ENCODE data around the gene C1orf159. TPM values are rescaled to one million over a fixed set of nuclear protein-coding genes. Genes with fewer than 3 reads are reported as not detected.
A peak's percentile ranks its signal among the peaks of the same experiment; 100 is the strongest.
"Not testable (repeated sequence)": the region's sequence is repeated elsewhere in the genome, so short reads cannot be mapped to it uniquely, and the experiment has no call there.

The C1orf159 gene
- total RNA-seq, 1 experiment from 2014 or later: 32.4 TPM

DNA sequence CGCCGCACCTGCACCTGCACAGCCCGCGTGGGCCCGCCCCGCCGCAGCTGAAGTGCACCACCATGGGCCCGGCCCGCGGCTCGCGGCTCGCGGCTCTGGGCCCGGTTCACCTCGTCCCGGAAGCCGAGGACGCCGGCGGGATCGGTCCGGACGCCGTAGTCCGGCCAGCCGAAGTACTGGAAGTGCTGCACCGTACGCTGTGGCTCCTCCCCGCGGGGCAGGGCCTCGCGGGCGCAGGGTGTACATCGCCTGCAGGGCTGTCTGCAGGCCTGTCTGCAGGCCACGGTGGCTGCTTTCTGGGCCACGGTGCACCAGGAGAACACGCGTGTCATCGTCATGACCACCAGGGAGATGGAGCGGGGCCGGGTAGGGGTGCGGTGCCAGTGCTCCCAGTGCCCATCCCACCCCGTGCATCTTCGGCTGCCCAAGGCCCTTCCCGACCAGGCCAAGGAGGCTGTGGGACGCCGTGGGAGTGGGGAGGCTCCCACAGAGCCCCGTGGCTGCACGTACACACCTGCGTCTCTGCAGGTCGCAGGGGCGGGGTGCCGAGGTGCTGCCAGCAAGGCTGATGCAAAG, 48.5 kb downstream of the C1orf159 start:
- Mint-ChIP-seq H3K4me1 (ENCODE audit: low read depth, unreplicated experiment) (no peaks in the 10 kb centered on the region), H3K4me3 (ENCODE audit: low read depth, unreplicated experiment) (peak overlapping the region; percentile 85), H3K27ac (ENCODE audit: unreplicated experiment) (no peak overlapping the region), H3K9me3 (ENCODE audit: low read depth, unreplicated experiment) (no peaks in the 10 kb centered on the region), H3K27me3 (ENCODE audit: unreplicated experiment) (no peaks in the 10 kb centered on the region), H3K36me3 (ENCODE audit: insufficient read depth, unreplicated experiment) (peaks cover 82% of the 10 kb centered on the region)
- BruUV-seq (replicated peaks): no TSS peak
- TF ChIP-seq, protein P1, sequence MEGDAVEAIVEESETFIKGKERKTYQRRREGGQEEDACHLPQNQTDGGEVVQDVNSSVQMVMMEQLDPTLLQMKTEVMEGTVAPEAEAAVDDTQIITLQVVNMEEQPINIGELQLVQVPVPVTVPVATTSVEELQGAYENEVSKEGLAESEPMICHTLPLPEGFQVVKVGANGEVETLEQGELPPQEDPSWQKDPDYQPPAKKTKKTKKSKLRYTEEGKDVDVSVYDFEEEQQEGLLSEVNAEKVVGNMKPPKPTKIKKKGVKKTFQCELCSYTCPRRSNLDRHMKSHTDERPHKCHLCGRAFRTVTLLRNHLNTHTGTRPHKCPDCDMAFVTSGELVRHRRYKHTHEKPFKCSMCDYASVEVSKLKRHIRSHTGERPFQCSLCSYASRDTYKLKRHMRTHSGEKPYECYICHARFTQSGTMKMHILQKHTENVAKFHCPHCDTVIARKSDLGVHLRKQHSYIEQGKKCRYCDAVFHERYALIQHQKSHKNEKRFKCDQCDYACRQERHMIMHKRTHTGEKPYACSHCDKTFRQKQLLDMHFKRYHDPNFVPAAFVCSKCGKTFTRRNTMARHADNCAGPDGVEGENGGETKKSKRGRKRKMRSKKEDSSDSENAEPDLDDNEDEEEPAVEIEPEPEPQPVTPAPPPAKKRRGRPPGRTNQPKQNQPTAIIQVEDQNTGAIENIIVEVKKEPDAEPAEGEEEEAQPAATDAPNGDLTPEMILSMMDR (IDR thresholded peaks at IDR 0.05; ENCODE audit: unreplicated experiment): no peak
- DNase-seq: no peak
- CTCF ChIA-PET: no interaction called here
- intact Hi-C loops (cut with micrococcal nuclease; ENCODE audit: unreplicated experiment): no loop called here

DNA sequence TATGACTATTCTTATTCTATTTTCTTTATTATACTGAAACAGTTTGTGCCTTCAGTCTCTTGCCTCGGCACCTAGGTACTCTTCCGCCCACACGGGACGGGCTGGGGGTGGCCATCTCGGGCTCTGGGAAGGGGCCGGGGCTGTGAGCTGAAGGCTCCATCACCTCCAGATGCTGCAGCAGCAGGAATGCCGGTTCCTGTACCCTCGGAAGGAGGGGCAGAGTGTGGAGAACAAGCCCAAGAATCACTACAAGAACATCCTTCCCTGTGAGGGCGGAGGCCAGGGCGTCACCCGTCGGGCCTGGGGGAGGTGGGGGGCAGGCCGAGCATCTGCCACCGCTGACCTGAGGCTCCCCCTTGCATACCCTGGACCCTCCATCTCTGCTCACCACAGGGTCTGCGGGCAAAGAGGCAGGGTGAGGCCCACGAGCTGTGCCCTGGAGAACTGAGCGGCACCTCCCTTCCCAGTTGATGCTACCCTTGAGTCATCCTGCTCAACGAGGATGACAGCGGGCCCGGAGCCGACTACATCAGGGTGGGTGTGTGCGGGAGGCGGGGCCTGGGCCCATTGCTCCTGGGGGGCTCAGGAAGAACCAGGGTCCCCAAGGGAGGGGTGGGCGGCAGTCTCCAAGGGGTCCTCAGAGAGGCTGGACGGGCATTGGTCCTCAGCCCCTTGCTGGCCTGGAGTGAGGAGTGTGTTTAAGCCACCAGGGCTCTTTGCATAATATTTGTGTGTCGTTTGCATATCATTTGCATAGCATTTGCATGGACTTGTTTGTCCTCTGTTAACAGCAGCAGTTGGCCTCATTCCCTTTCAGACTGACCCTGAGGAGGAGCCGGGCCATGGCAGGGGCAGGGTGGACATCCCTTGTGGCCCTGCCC, 49.2 kb downstream of the C1orf159 start:
- CTCF ChIA-PET: no interaction called here
- intact Hi-C loops (cut with micrococcal nuclease; ENCODE audit: unreplicated experiment): no loop called here
- TSS peak; percentile 5 for BruUV-seq (replicated peaks)
- no peak for DNase-seq
- H3K27me3 Mint-ChIP-seq (ENCODE audit: unreplicated experiment): no peaks in the 10 kb centered on the region
- no peak overlapping the region for H3K27ac Mint-ChIP-seq (ENCODE audit: unreplicated experiment)
- peaks cover 80% of the 10 kb centered on the region for H3K36me3 Mint-ChIP-seq (ENCODE audit: insufficient read depth, unreplicated experiment)
- H3K9me3 Mint-ChIP-seq (ENCODE audit: low read depth, unreplicated experiment): no peaks in the 10 kb centered on the region
- no peak overlapping the region for H3K4me3 Mint-ChIP-seq (ENCODE audit: low read depth, unreplicated experiment)
- TF ChIP-seq, protein P1 (IDR thresholded peaks at IDR 0.05; ENCODE audit: unreplicated experiment): no peak
- no peaks in the 10 kb centered on the region for H3K4me1 Mint-ChIP-seq (ENCODE audit: low read depth, unreplicated experiment)

DNA sequence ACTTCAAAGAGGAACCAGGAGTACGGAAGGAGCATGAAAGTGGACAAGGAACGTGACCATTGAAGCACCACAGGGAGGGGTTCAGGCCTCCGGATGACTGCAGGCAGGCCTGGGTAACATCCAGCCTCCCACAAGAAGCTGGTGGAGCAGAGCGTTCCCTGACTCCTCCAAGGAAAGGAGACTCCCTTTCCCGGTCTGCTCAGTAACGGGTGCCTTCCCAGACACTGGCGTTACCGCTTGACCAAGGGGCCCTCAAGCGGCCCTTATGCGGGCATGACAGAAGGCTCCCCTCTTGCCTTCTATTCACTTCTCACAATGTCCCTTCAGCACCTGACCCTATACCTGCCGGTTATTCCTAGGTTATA, 50.0 kb downstream of the C1orf159 start:
- H3K27ac Mint-ChIP-seq (ENCODE audit: unreplicated experiment): peak overlapping the region; percentile 18
- DNase-seq; BruUV-seq (replicated peaks); H3K4me3 Mint-ChIP-seq (ENCODE audit: low read depth, unreplicated experiment); H3K4me1 Mint-ChIP-seq (ENCODE audit: low read depth, unreplicated experiment); CTCF ChIA-PET; H3K9me3 Mint-ChIP-seq (ENCODE audit: low read depth, unreplicated experiment); intact Hi-C loops (cut with micrococcal nuclease; ENCODE audit: unreplicated experiment); H3K27me3 Mint-ChIP-seq (ENCODE audit: unreplicated experiment): not testable (repeated sequence)
- peaks cover 80% of the 10 kb centered on the region for H3K36me3 Mint-ChIP-seq (ENCODE audit: insufficient read depth, unreplicated experiment)

DNA sequence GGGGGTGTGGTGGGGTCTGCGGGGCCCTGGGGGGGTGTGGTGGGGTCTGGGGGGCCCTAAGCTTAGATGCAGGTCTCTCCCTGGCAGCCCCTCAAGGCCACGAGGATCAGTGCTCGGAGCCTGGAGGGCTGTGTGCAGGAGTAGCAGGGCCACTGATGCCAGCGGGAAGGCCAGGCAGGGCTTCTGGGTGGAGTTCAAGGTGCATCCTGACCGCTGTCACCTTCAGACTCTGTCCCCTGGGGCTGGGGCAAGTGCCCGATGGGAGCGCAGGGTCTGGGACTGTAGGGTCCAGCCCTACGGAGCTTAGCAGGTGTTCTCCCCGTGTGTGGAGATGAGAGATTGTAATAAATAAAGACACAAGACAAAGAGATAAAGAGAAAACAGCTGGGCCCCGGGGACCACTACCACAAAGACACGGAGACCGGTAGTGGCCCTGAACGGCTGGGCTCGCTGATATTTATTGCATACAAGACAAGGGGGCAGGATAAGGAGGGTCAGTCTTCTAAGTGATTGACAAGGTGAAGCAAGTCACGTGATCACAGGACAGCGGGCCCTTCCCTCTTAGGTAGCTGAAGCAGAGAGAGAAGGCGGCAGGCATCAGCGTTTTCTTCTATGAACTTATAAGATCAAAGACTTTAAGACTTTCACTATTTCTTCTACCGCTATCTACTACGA, 50.5 kb downstream of the C1orf159 start:
- no peak for DNase-seq
- Mint-ChIP-seq H3K4me1 (ENCODE audit: low read depth, unreplicated experiment) (no peaks in the 10 kb centered on the region), H3K27ac (ENCODE audit: unreplicated experiment) (peak overlapping the region; percentile 18), H3K9me3 (ENCODE audit: low read depth, unreplicated experiment) (no peaks in the 10 kb centered on the region), H3K36me3 (ENCODE audit: insufficient read depth, unreplicated experiment) (peaks cover 78% of the 10 kb centered on the region), H3K27me3 (ENCODE audit: unreplicated experiment) (no peaks in the 10 kb centered on the region), H3K4me3 (ENCODE audit: low read depth, unreplicated experiment) (no peak overlapping the region)
- TF ChIP-seq, protein P1 (IDR thresholded peaks at IDR 0.05; ENCODE audit: unreplicated experiment): no peak
- CTCF ChIA-PET: interaction anchor here (1.6 kb wide), 1 partner anchor 59 kb away, joined by 3 read pairs; no protein-coding TSS in a partner anchor
- intact Hi-C loops (cut with micrococcal nuclease; ENCODE audit: unreplicated experiment): no loop called here
- no TSS peak for BruUV-seq (replicated peaks)

All from Calu3 (cell line).